ENCODE data around the gene NBEAL1. TPM values are rescaled to one million over a fixed set of nuclear protein-coding genes. Genes with fewer than 3 reads are reported as not detected.

Gene NBEAL1
- total and polyA plus RNA-seq, 2 experiments from 2014 or later, result 13.3 to 21.8 TPM

DNA sequence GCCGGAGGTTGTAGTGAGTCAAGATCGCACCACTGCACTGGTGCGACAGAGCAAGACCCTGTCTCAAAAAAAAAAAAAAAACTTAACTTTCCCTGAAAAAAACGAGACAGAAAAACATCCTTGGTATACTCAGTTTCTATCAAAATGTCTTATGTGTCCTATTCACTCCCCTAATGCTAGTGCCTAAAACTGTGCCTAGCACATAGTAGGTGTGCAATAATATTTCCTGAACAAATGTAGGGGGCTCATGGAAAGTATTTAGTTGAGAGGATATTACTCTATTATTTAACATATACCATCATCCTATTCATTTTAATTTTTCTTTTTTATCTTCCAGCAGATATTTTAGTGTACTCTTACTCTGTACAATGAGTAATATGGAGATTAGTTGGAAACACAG is 120.4 kb downstream of the NBEAL1 start:
- Histone ChIP-seq H3K9me2 (ENCODE audit: insufficient read depth) (no peaks in the 10 kb centered on the region), H4K20me1 (replicated peaks; ENCODE audit: insufficient read depth) (no peaks in the 10 kb centered on the region), H3K27ac (ENCODE audit: low read depth) (no peak overlapping the region), H3K79me2 (replicated peaks; ENCODE audit: insufficient read depth) (no peaks in the 10 kb centered on the region), H3K4me3 (no peak overlapping the region), H3K27me3 (ENCODE audit: insufficient read depth) (no peaks in the 10 kb centered on the region), H2AFZ (no peak overlapping the region), H3K4me2 (no peak overlapping the region), H3K4me1 (ENCODE audit: insufficient read depth) (no peaks in the 10 kb centered on the region), H3K36me3 (ENCODE audit: insufficient read depth) (no peaks in the 10 kb centered on the region), H3F3A (replicated peaks; ENCODE audit: low read depth) (no peaks in the 10 kb centered on the region)
- no peak for DNase-seq (ENCODE audit: low spot score)
- H3K27ac Mint-ChIP-seq, result no peak overlapping the region
- H3K9me3 Mint-ChIP-seq, result no peaks in the 10 kb centered on the region
- no peak overlapping the region for H3K4me3 Mint-ChIP-seq
- no peak for ATAC-seq
- no peak for TF ChIP-seq EZH2 (IDR thresholded peaks at IDR 0.05; ENCODE audit: low read depth, unreplicated experiment)
- TF ChIP-seq POLR2AphosphoS5 (IDR thresholded peaks at IDR 0.05; ENCODE audit: low read depth), result no peak
- no peak for TF ChIP-seq ETS1 (IDR thresholded peaks at IDR 0.05)
- TF ChIP-seq CTCF (conservative IDR thresholded peaks at IDR 0.05; ENCODE audit: low read depth in 2 of 2), result no peak
- TF ChIP-seq CREB1 (CRISPR knock-in tag; IDR thresholded peaks at IDR 0.05; ENCODE audit: low read depth), result no peak
- no peak for TF ChIP-seq NANOG (IDR thresholded peaks at IDR 0.05; ENCODE audit: borderline replicate concordance)
- no peak for TF ChIP-seq ZNF331 (CRISPR knock-in tag; IDR thresholded peaks at IDR 0.05; ENCODE audit: low read depth)
- TF ChIP-seq JUNB (IDR thresholded peaks at IDR 0.05; ENCODE audit: unreplicated experiment), result no peak
- TF ChIP-seq EZH2phosphoT487 (IDR thresholded peaks at IDR 0.05; ENCODE audit: unreplicated experiment), result no peak
- H3K27me3 Mint-ChIP-seq (ENCODE audit: insufficient read depth, low read depth, poor library complexity), result no peaks in the 10 kb centered on the region
- no peaks in the 10 kb centered on the region for H3K4me1 Mint-ChIP-seq
- no peaks in the 10 kb centered on the region for H3K36me3 Mint-ChIP-seq (ENCODE audit: low read depth)

DNA sequence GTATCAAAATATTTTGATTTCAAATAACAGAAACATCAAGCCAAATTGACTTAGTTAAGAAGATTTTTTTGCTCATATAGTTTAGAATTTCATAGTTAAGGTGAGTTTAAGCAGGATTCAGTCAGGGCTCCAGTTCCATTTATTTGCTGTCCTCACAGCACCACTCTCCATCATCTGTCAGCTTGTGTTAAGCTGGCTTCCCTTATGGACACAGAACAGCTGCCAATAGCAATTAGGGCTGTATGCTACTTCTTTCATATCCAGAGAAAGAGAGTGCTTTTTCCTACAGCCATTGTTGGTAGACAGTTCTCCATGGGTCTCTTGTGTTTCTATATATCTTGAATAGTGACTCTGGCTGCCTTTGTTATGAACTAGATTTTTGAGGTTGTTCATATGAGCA is 128.7 kb downstream of the NBEAL1 start:
- Mint-ChIP-seq H3K4me1 (no peaks in the 10 kb centered on the region), H3K9me3 (no peaks in the 10 kb centered on the region), H3K27ac (no peak overlapping the region), H3K36me3 (ENCODE audit: low read depth) (no peaks in the 10 kb centered on the region), H3K4me3 (no peak overlapping the region), H3K27me3 (ENCODE audit: insufficient read depth, low read depth, poor library complexity) (no peaks in the 10 kb centered on the region)
- no peak overlapping the region for H3K27ac ChIP-seq (ENCODE audit: low read depth)
- no peak overlapping the region for H2AFZ ChIP-seq
- no peaks in the 10 kb centered on the region for H3K9me2 ChIP-seq (ENCODE audit: insufficient read depth)
- H3K27me3 ChIP-seq (ENCODE audit: insufficient read depth), result no peaks in the 10 kb centered on the region
- H3K36me3 ChIP-seq (ENCODE audit: insufficient read depth), result no peaks in the 10 kb centered on the region
- H4K20me1 ChIP-seq (replicated peaks; ENCODE audit: insufficient read depth), result no peaks in the 10 kb centered on the region
- no peaks in the 10 kb centered on the region for H3F3A ChIP-seq (replicated peaks; ENCODE audit: low read depth)
- no peaks in the 10 kb centered on the region for H3K4me1 ChIP-seq (ENCODE audit: insufficient read depth)
- H3K4me2 ChIP-seq, result no peak overlapping the region
- H3K4me3 ChIP-seq, result no peak overlapping the region
- DNase-seq (ENCODE audit: low spot score) (no peak), ATAC-seq (no peak)
- no peaks in the 10 kb centered on the region for H3K79me2 ChIP-seq (replicated peaks; ENCODE audit: insufficient read depth)
- TF ChIP-seq CTCF (conservative IDR thresholded peaks at IDR 0.05; ENCODE audit: low read depth in 2 of 2) (no peak), EZH2phosphoT487 (IDR thresholded peaks at IDR 0.05; ENCODE audit: unreplicated experiment) (no peak), CREB1 (CRISPR knock-in tag; IDR thresholded peaks at IDR 0.05; ENCODE audit: low read depth) (no peak), POLR2AphosphoS5 (IDR thresholded peaks at IDR 0.05; ENCODE audit: low read depth) (no peak), ZNF331 (CRISPR knock-in tag; IDR thresholded peaks at IDR 0.05; ENCODE audit: low read depth) (no peak), NANOG (IDR thresholded peaks at IDR 0.05; ENCODE audit: borderline replicate concordance) (no peak)
- TF ChIP-seq, protein P1, sequence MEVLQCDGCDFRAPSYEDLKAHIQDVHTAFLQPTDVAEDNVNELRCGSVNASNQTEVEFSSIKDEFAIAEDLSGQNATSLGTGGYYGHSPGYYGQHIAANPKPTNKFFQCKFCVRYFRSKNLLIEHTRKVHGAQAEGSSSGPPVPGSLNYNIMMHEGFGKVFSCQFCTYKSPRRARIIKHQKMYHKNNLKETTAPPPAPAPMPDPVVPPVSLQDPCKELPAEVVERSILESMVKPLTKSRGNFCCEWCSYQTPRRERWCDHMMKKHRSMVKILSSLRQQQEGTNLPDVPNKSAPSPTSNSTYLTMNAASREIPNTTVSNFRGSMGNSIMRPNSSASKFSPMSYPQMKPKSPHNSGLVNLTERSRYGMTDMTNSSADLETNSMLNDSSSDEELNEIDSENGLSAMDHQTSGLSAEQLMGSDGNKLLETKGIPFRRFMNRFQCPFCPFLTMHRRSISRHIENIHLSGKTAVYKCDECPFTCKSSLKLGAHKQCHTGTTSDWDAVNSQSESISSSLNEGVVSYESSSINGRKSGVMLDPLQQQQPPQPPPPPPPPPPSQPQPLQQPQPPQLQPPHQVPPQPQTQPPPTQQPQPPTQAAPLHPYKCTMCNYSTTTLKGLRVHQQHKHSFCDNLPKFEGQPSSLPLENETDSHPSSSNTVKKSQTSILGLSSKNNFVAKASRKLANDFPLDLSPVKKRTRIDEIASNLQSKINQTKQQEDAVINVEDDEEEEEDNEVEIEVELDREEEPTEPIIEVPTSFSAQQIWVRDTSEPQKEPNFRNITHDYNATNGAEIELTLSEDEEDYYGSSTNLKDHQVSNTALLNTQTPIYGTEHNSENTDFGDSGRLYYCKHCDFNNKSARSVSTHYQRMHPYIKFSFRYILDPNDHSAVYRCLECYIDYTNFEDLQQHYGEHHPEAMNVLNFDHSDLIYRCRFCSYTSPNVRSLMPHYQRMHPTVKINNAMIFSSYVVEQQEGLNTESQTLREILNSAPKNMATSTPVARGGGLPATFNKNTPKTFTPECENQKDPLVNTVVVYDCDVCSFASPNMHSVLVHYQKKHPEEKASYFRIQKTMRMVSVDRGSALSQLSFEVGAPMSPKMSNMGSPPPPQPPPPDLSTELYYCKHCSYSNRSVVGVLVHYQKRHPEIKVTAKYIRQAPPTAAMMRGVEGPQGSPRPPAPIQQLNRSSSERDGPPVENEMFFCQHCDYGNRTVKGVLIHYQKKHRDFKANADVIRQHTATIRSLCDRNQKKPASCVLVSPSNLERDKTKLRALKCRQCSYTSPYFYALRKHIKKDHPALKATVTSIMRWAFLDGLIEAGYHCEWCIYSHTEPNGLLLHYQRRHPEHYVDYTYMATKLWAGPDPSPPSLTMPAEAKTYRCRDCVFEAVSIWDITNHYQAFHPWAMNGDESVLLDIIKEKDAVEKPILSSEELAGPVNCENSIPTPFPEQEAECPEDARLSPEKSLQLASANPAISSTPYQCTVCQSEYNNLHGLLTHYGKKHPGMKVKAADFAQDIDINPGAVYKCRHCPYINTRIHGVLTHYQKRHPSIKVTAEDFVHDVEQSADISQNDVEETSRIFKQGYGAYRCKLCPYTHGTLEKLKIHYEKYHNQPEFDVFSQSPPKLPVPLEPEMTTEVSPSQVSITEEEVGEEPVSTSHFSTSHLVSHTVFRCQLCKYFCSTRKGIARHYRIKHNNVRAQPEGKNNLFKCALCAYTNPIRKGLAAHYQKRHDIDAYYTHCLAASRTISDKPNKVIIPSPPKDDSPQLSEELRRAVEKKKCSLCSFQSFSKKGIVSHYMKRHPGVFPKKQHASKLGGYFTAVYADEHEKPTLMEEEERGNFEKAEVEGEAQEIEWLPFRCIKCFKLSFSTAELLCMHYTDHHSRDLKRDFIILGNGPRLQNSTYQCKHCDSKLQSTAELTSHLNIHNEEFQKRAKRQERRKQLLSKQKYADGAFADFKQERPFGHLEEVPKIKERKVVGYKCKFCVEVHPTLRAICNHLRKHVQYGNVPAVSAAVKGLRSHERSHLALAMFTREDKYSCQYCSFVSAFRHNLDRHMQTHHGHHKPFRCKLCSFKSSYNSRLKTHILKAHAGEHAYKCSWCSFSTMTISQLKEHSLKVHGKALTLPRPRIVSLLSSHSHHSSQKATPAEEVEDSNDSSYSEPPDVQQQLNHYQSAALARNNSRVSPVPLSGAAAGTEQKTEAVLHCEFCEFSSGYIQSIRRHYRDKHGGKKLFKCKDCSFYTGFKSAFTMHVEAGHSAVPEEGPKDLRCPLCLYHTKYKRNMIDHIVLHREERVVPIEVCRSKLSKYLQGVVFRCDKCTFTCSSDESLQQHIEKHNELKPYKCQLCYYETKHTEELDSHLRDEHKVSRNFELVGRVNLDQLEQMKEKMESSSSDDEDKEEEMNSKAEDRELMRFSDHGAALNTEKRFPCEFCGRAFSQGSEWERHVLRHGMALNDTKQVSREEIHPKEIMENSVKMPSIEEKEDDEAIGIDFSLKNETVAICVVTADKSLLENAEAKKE (CRISPR knock-in tag; IDR thresholded peaks at IDR 0.05), result no peak

Data from GM23338 (cell line).